ENCODE measurements around the gene EZR.

The EZR gene

DNA sequence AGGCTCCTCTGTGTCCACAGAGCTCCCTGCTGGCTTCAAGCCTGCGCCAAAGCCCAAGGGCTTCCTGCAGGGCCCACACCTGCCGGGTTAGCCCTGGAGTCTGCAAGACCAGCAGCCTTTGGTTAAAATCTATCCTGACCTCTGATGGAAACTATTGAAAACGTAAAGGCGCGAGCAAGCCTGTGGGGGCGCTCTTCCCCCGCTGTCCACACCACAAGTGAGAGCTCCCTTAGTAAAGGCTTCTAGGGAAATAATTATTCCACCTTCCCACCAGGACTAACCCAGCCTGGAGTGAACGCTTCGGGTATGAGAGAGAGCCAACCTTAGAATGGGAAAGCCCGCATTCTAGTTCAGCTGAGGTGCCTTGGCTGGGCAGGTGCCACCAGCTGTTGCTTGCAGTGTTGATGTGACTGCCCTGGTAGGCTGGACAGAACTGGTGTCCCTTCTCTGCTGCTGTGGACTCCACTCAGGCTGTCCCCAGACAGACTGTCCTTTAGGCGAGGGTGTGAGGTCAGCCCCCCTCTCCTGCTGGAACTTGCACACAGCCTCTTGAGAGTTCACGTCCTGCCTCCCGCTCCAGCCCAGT is 100.6 kb downstream of the EZR start:
- DNase-seq = peak in 24 of 42 donors; percentile 10 to 71 (median 28)
- intact Hi-C loops (cut with DNase I) = loop anchor here (10.0 kb wide), 1 partner anchor 96 kb away; the partner anchor contains the start of gene EZR

- intact Hi-C loops (cut with DNase I) = loop anchor here (10.0 kb wide), 1 partner anchor 97 kb away; the partner anchor contains the start of gene EZR
- DNase-seq = no peak
Observed at GRCh38 chr6:158717341-158718330, 101.5 kb downstream of the EZR start.
